RWPE2 (cell line): ENCODE measurements around the gene GPC5.

Source experiments
- ATAC-seq: fragments of 200-7000 bp; cut with Tn5 transposase; 3 replicates; pipeline ENCODE4 v1.9.1; 2021; ENCODE audit warnings: low read depth
- DNase-seq: peaks from one replicate; pipeline ENCODE4 v3.0.0-alpha.2; 2020; ENCODE audit warnings: low spot score
- H3K27ac ChIP-seq: fragments of 450-650 bp; 2 replicates; pipeline ENCODE4 v1.5.1; 2017; ENCODE audit warnings: mild to moderate bottlenecking; ENCODE audit not compliant: poor library complexity, severe bottlenecking
- H3K27me3 ChIP-seq: fragments of 250-450 bp; sonication (Bioruptor Pico); 2 replicates; pipeline ENCODE4 v1.5.1; 2021; ENCODE audit warnings: mild to moderate bottlenecking, moderate library complexity; ENCODE audit not compliant: insufficient read depth, poor library complexity, severe bottlenecking
- H3K36me3 ChIP-seq: fragments of 250-450 bp; sonication (Bioruptor Pico); 2 replicates; pipeline ENCODE4 v1.5.1; 2020; ENCODE audit warnings: low read depth, mild to moderate bottlenecking, moderate library complexity
- H3K4me1 ChIP-seq: fragments of 250-450 bp; sonication (Bioruptor Pico); 2 replicates; pipeline ENCODE4 v1.5.1; 2021; ENCODE audit warnings: mild to moderate bottlenecking, moderate library complexity; ENCODE audit not compliant: insufficient read depth, poor library complexity, severe bottlenecking
- H3K4me3 ChIP-seq: fragments of 250-450 bp; sonication (Bioruptor Pico); 2 replicates; pipeline ENCODE4 v1.5.1; 2021; ENCODE audit warnings: mild to moderate bottlenecking, moderate library complexity; ENCODE audit not compliant: severe bottlenecking
- H3K9me3 ChIP-seq: fragments of 250-450 bp; sonication (Bioruptor Pico); 2 replicates; pipeline ENCODE4 v1.5.1; 2021; ENCODE audit warnings: mild to moderate bottlenecking, moderate library complexity; ENCODE audit not compliant: severe bottlenecking
- TF ChIP-seq, protein P1 (sequence below): fragments of 450-650 bp; IDR thresholded peaks from one replicate; pipeline ENCODE4 v1.5.1; 2017; ENCODE audit warnings: mild to moderate bottlenecking, moderate library complexity; ENCODE audit not compliant: poor library complexity, severe bottlenecking

Gene GPC5

DNA sequence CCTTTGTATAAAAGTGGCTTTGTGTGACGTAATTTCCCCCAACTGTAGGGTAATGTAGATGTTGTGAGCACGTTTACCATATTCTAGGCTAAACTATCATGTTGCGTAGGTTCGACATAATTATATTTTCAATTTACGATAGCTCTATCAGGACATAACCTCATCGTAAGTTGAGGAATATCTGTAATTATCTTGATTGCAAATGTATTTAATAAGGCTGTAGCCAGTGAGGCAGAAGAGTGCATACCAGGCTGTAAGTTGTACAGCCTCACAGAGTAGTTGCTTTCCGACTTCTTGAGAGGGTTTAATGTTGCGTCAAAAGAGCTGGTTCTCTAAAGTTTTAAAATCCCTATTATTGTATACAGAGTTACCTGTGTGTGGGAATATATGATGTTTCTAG is 988.8 kb downstream of the GPC5 start:
- Histone ChIP-seq H3K27ac (no peak overlapping the region), H3K9me3 (peaks cover 3% of the 10 kb centered on the region), H3K4me1 (no peaks in the 10 kb centered on the region), H3K4me3 (no peak overlapping the region), H3K27me3 (peaks cover 18% of the 10 kb centered on the region), H3K36me3 (no peaks in the 10 kb centered on the region)
- ATAC-seq, result no peak
- DNase-seq, result no peak
- TF ChIP-seq, protein P1, sequence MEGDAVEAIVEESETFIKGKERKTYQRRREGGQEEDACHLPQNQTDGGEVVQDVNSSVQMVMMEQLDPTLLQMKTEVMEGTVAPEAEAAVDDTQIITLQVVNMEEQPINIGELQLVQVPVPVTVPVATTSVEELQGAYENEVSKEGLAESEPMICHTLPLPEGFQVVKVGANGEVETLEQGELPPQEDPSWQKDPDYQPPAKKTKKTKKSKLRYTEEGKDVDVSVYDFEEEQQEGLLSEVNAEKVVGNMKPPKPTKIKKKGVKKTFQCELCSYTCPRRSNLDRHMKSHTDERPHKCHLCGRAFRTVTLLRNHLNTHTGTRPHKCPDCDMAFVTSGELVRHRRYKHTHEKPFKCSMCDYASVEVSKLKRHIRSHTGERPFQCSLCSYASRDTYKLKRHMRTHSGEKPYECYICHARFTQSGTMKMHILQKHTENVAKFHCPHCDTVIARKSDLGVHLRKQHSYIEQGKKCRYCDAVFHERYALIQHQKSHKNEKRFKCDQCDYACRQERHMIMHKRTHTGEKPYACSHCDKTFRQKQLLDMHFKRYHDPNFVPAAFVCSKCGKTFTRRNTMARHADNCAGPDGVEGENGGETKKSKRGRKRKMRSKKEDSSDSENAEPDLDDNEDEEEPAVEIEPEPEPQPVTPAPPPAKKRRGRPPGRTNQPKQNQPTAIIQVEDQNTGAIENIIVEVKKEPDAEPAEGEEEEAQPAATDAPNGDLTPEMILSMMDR, result no peak

DNA sequence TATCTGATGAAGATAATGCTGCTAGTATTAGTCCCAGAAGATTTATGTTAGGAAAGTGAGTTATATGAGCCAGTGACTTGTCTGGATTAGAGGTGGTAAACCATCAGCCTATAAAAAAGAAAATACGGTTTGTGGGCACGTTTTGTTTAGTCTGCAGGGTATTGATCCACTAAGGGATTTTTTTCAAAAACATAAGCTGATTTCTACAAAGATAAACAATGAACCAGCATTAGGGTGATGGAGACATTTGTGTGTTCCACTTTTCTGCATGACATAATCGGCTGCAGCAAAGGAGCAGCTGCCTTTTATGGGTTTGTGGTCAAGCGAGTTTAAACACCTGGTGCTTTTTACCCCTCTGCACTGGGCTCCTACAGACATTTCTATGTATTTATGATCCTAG is 991.8 kb downstream of the GPC5 start:
- Histone ChIP-seq H3K4me3 (no peak overlapping the region), H3K27ac (no peak overlapping the region), H3K27me3 (peaks cover 18% of the 10 kb centered on the region), H3K4me1 (no peaks in the 10 kb centered on the region), H3K9me3 (peaks cover 6% of the 10 kb centered on the region), H3K36me3 (no peaks in the 10 kb centered on the region)
- ATAC-seq (no peak), DNase-seq (no peak)
- TF ChIP-seq, protein P1, result no peak

DNA sequence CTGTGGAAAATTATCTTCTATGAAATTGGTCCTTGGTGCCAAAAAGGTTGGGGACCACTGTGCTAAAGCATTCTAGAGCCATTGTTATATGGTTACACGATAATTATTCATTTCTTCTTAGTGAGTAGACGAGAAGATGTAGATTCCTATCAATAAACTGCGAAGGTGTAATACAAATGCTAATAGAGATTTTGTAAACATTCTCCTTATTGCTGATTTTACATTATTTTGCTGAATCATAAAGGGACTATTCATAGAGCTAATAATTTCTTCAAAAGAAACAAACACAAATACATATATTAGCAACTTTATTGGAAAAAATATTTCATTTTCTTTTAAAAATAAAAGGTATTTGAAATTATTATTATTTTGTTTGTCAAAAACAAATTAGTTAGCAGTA is 1005.2 kb downstream of the GPC5 start:
- Histone ChIP-seq H3K36me3 (no peaks in the 10 kb centered on the region), H3K27ac (no peak overlapping the region), H3K27me3 (peaks cover 8% of the 10 kb centered on the region), H3K4me1 (no peaks in the 10 kb centered on the region), H3K9me3 (peaks cover 2% of the 10 kb centered on the region), H3K4me3 (no peak overlapping the region)
- no peak for DNase-seq
- TF ChIP-seq, protein P1, result no peak
- ATAC-seq, result no peak

DNA sequence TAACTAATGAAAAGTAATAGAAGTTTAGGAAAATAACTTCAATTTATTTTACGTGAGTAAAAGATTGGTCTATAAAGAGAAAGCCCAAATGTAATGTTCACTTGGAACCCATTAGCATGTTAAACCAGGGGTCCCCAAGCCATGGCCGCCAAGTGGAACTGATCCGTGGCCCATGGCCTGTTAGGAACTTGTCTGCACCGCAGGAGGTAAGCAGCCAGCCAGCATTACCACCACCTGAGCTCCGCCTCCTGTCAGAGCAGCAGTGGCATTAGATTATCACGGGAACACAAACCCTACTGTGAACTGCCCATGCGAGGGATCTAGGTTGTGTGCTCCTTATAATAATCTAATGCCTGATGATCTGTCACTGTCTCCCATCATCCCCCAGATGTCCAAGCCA is 1009.4 kb downstream of the GPC5 start:
- DNase-seq, result no peak
- Histone ChIP-seq H3K4me3 (no peak overlapping the region), H3K27me3 (no peaks in the 10 kb centered on the region), H3K27ac (no peak overlapping the region), H3K36me3 (no peaks in the 10 kb centered on the region), H3K4me1 (no peaks in the 10 kb centered on the region), H3K9me3 (peaks cover 2% of the 10 kb centered on the region)
- ATAC-seq, result no peak
- TF ChIP-seq, protein P1, result no peak

DNA sequence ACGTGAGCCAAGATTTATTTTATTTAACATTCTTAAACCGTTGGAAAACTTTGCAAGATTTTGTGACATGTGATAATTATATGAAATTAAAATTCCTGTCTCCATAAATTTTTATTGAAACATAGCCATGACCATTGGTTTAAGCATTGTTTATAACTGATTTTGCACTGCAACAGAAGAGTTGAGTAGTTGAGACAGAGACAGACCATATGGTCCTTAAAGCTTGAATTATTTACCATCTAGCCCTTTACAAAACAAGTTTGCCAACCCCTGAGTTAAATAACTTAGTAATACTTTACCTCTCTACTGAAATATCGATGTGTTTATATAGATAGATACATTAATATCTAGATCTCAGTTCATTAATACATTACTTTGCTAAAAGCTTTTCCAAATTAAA is 1014.1 kb downstream of the GPC5 start:
- Histone ChIP-seq H3K27me3 (peaks cover 4% of the 10 kb centered on the region), H3K4me1 (no peaks in the 10 kb centered on the region), H3K36me3 (no peaks in the 10 kb centered on the region), H3K4me3 (no peak overlapping the region), H3K9me3 (peaks cover 2% of the 10 kb centered on the region), H3K27ac (no peak overlapping the region)
- TF ChIP-seq, protein P1, result no peak
- DNase-seq (no peak), ATAC-seq (no peak)
